ENCODE data around the gene MGST1.

- TF ChIP-seq EZH2phosphoT487 (IDR thresholded peaks at IDR 0.05) (no peak), EZH2 (IDR thresholded peaks at IDR 0.05) (no peak), CTCF (IDR thresholded peaks at IDR 0.05) (no peak)
These were observed 11.6 kb upstream of the MGST1 start for GRCh38 chr12:16335838-16336237.
